AG20443 (cell line): Measurements from ENCODE around the gene ZNF566.
A peak's percentile ranks its signal among the peaks of the same experiment; 100 is the strongest.
"Not testable (repeated sequence)": the region's sequence is repeated elsewhere in the genome, so short reads cannot be mapped to it uniquely, and the experiment has no call there.

Experiments used
- DNase-seq: peaks from one replicate; pipeline ENCODE4 v3.0.0; 2012; ENCODE audit warnings: low spot score, mixed read lengths

Gene ZNF566

GRCh38 chr19:36489118-36489919, at the start of gene ZNF566:
TSS of gene ZNF566 (minus strand) at chr19:36489561. CDS start at chr19:36476557, 13,004 bp downstream.
- DNase-seq: peak; percentile 95

GRCh38 chr19:36528921-36529518, 39.7 kb upstream of the ZNF566 start:
- DNase-seq: peak; percentile 22

- peak; percentile 98 for DNase-seq
Observed at GRCh38 chr19:36528194-36528920, 39.0 kb upstream of the ZNF566 start, which contains the start of gene ZNF260. TSS of gene ZNF260 (minus strand) at chr19:36528271. CDS start at chr19:36515238, 13,033 bp downstream.

- DNase-seq: no peak
Observed at GRCh38 chr19:36527873-36528193, 38.5 kb upstream of the ZNF566 start.

- DNase-seq: no peak
Observed at GRCh38 chr19:36527341-36527740, 38.0 kb upstream of the ZNF566 start.

GRCh38 chr19:36526581-36526980, 37.2 kb upstream of the ZNF566 start:
- DNase-seq: no peak

GRCh38 chr19:36524617-36525016, 35.3 kb upstream of the ZNF566 start:
- no peak for DNase-seq

GRCh38 chr19:36514012-36514612, 24.8 kb upstream of the ZNF566 start:
- DNase-seq: no peak

GRCh38 chr19:36508325-36508724, 19.0 kb upstream of the ZNF566 start:
- no peak for DNase-seq

- no peak for DNase-seq
Observed at GRCh38 chr19:36501973-36502372, 12.6 kb upstream of the ZNF566 start.

- DNase-seq: no peak
Observed at GRCh38 chr19:36497001-36497400, 7.6 kb upstream of the ZNF566 start.

GRCh38 chr19:36492689-36493453, 3.5 kb upstream of the ZNF566 start:
- peak; percentile 46 for DNase-seq

- not testable (repeated sequence) for DNase-seq
Observed at GRCh38 chr19:36490846-36491245, 1.5 kb upstream of the ZNF566 start.

GRCh38 chr19:36489920-36490415, 607 bp upstream of the ZNF566 start:
- DNase-seq: peak; percentile 92

- DNase-seq: peak; percentile 23
Observed at GRCh38 chr19:36488846-36489117, 579 bp downstream of the ZNF566 start.

- DNase-seq: peak; percentile 9
Observed at GRCh38 chr19:36488118-36488845, 1.1 kb downstream of the ZNF566 start.

GRCh38 chr19:36483653-36484052, 5.7 kb downstream of the ZNF566 start:
- no peak for DNase-seq

GRCh38 chr19:36482876-36483275, 6.5 kb downstream of the ZNF566 start:
- no peak for DNase-seq

- peak; percentile 30 for DNase-seq
Observed at GRCh38 chr19:36460046-36460445, 29.3 kb downstream of the ZNF566 start.

- no peak for DNase-seq
Observed at GRCh38 chr19:36456831-36457230, 32.5 kb downstream of the ZNF566 start.

- DNase-seq: no peak
Observed at GRCh38 chr19:36449059-36449670, 40.2 kb downstream of the ZNF566 start.
